Spleen (tissue), 11 donors: Measurements from ENCODE around the gene PRSS12. TPM values are rescaled to one million over a fixed set of nuclear protein-coding genes. Genes with fewer than 3 reads are reported as not detected.

ENCODE experiments used
- DNase-seq: peaks from one replicate; pipeline ENCODE4 v3.0.0-alpha.2; 2020
- H3K27ac ChIP-seq, 8 donors: fragments of 200-600 bp; sonication (generic) in 7 of 8; 1 replicate in 4 of 8; 2 replicates in 4 of 8; pipeline versions ENCODE4 v1.5.0 to v1.8.0; 2016 to 2021; ENCODE audit warnings: inconsistent platforms in 4 of 8, mild to moderate bottlenecking in 4 of 8, moderate library complexity in 1 of 8
- H3K27me3 ChIP-seq, 7 donors: fragments of 200-600 bp; sonication (generic) in 6 of 7; replicated peaks in 1 of 7; 1 replicate in 4 of 7; 2 replicates in 3 of 7; pipeline versions ENCODE4 v1.5.0 to v1.8.0; 2016 to 2021; ENCODE audit warnings: inconsistent platforms in 3 of 7, mild to moderate bottlenecking in 1 of 7
- H3K36me3 ChIP-seq, 6 donors: fragments of 200-600 bp; sonication (generic) in 5 of 6; 1 replicate in 4 of 6; 2 replicates in 2 of 6; pipeline versions ENCODE4 v1.5.0 to v1.8.0; 2016 to 2021; ENCODE audit warnings: inconsistent platforms in 2 of 6
- H3K4me1 ChIP-seq, 6 donors: fragments of 200-600 bp; sonication (generic) in 5 of 6; 1 replicate in 3 of 6; 2 replicates in 3 of 6; pipeline versions ENCODE4 v1.5.0 to v1.8.0; 2016 to 2021; ENCODE audit warnings: inconsistent platforms in 3 of 6
- H3K4me3 ChIP-seq, 8 donors: fragments of 200-600 bp; sonication (generic) in 7 of 8; 1 replicate in 4 of 8; 2 replicates in 4 of 8; pipeline versions ENCODE4 v1.5.0 to v1.8.0; 2016 to 2021; ENCODE audit warnings: inconsistent platforms in 4 of 8, mild to moderate bottlenecking in 4 of 8, moderate library complexity in 2 of 8
- H3K9me3 ChIP-seq, 8 donors: fragments of 200-600 bp; sonication (generic) in 7 of 8; 1 replicate in 4 of 8; 2 replicates in 4 of 8; pipeline versions ENCODE4 v1.5.0 to v1.8.0; 2016 to 2021; ENCODE audit warnings: inconsistent platforms in 4 of 8
- CTCF ChIP-seq, 11 experiments: fragments of 200-600 bp in 7 of 11; fragments of 450-650 bp in 4 of 11; sonication (generic) in 4 of 11; IDR thresholded peaks in 8 of 11; conservative IDR thresholded peaks in 3 of 11; 1 replicate in 7 of 11; 2 replicates in 4 of 11; pipeline versions ENCODE4 v1.4.0 to v1.8.0; 2016 to 2021; ENCODE audit warnings: antibody characterized with exemption in 11 of 11, inconsistent platforms in 4 of 11, mild to moderate bottlenecking in 1 of 11
- POLR2A ChIP-seq, 3 donors: fragments of 450-650 bp; IDR thresholded peaks; one replicate each; pipeline ENCODE4 v1.5.1; 2017; ENCODE audit warnings: antibody characterized with exemption in 3 of 3, mild to moderate bottlenecking in 1 of 3
- POLR2AphosphoS5 ChIP-seq, 3 donors: sonication (generic); formaldehyde crosslinking; IDR thresholded peaks; one replicate each; pipeline ENCODE4 v1.5.1; 2017; ENCODE audit warnings: antibody characterized with exemption in 3 of 3
- WGBS, 5 donors: extraction: QIAGEN DNeasy Blood & Tissue Kit in 3 of 5; methylation state at CpG; one replicate each; pipeline versions ENCODE4 v1.1.5 to v1.1.7; 2013 to 2018; 5-methylcytosine and 5-hydroxymethylcytosine counted together
- intact Hi-C: fragments of 100-400 bp; cut with DNase I; formaldehyde crosslinking; loops from one replicate; pipeline ENCODE4 v1.15.0; 2023; ENCODE audit warnings: low total_unique reads
- polyA plus RNA-seq, 3 donors: library from polyadenylated mRNA; stranded (reverse); fragments of 200-250 nt; gene quantifications; one replicate each; pipeline ENCODE4 v1.2.1, GENCODE V29; 2013
- total RNA-seq, 7 donors: library from RNA; depleted of rRNA in 3 of 7; stranded (reverse); fragments of >200 nt in 3 of 7; fragmentation: NEBNext Ultra II Directional in 4 of 7; extraction: Animal tissue kit (Norgen Biotek cat#: 25700) in 4 of 7; gene quantifications; one replicate each; pipeline versions ENCODE4 v1.1.0 to v1.2.1, GENCODE V29; 2016 to 2021
- donor health status: healthy with polysubstance abuse.
- donor health status: DM: no; HTN: no; CAD: no; lungs with moderate emphysema.
- donor health status: DM: no; HTN: no; CAD: no.
- donor health status: Bipolar disorder and iron deficiency.
- donor health status: healthy.
- donor health status: DM: no; HTN: no; CAD: no.
- donor health status: DM: yes; HTN: yes; CAD: no.

Gene PRSS12
- total and polyA plus RNA-seq, 10 donors = 0.03 to 0.44 (median 0.10) TPM; not detected in 5

- H3K4me1 ChIP-seq = peaks cover 6 to 23% (median 17%) of the 10 kb centered on the region in 6 donors
- no peak overlapping the region for H3K4me3 ChIP-seq
- H3K9me3 ChIP-seq = no peaks in the 10 kb centered on the region
- 95 to 99% (median 98%) methylated on average over 4 of the region's 4 CpGs for WGBS, 5 donors
- no peaks in the 10 kb centered on the region for H3K27me3 ChIP-seq
- intact Hi-C loops = no loop called here
- TF ChIP-seq POLR2AphosphoS5 (IDR thresholded peaks at IDR 0.05) (no peak), CTCF (IDR thresholded peaks at IDR 0.05 in 8 of 11, conservative IDR thresholded peaks at IDR 0.05 in 3 of 11) (no peak), POLR2A (IDR thresholded peaks at IDR 0.05) (no peak)
- no peak for DNase-seq
- peaks cover 0 to 23% (median 3%) of the 10 kb centered on the region in 6 donors for H3K36me3 ChIP-seq
- no peak overlapping the region for H3K27ac ChIP-seq
Observed at GRCh38 chr4:118285931-118286330, 66.9 kb downstream of the PRSS12 start.

GRCh38 chr4:118284169-118284568 lies 68.6 kb downstream of the PRSS12 start:
- H3K27ac ChIP-seq = no peak overlapping the region
- H3K9me3 ChIP-seq = no peaks in the 10 kb centered on the region
- 42 to 71% (median 62%) methylated on average over 3 of the region's 3 CpGs for WGBS, 5 donors
- no peak for DNase-seq
- peaks cover 19 to 40% (median 34%) of the 10 kb centered on the region in 6 donors for H3K4me1 ChIP-seq
- intact Hi-C loops = no loop called here
- H3K4me3 ChIP-seq = no peak overlapping the region
- H3K36me3 ChIP-seq = peaks cover 0 to 23% (median 3%) of the 10 kb centered on the region in 6 donors
- no peak for TF ChIP-seq POLR2A (IDR thresholded peaks at IDR 0.05)
- no peak for TF ChIP-seq CTCF (IDR thresholded peaks at IDR 0.05 in 8 of 11, conservative IDR thresholded peaks at IDR 0.05 in 3 of 11)
- TF ChIP-seq POLR2AphosphoS5 (IDR thresholded peaks at IDR 0.05) = no peak
- H3K27me3 ChIP-seq = no peaks in the 10 kb centered on the region

GRCh38 chr4:118282692-118283091 lies 70.1 kb downstream of the PRSS12 start:
- no peaks in the 10 kb centered on the region for H3K9me3 ChIP-seq
- H3K27ac ChIP-seq = no peak overlapping the region
- no peak overlapping the region for H3K4me3 ChIP-seq
- peaks cover 19 to 45% (median 39%) of the 10 kb centered on the region in 6 donors for H3K4me1 ChIP-seq
- 43 to 81% (median 57%) methylated on average over 4 of the region's 4 CpGs for WGBS, 5 donors
- no peaks in the 10 kb centered on the region for H3K27me3 ChIP-seq
- no peak for DNase-seq
- intact Hi-C loops = no loop called here
- peaks cover 0 to 23% (median 3%) of the 10 kb centered on the region in 6 donors for H3K36me3 ChIP-seq
- TF ChIP-seq CTCF (IDR thresholded peaks at IDR 0.05 in 8 of 11, conservative IDR thresholded peaks at IDR 0.05 in 3 of 11) (no peak), POLR2AphosphoS5 (IDR thresholded peaks at IDR 0.05) (no peak), POLR2A (IDR thresholded peaks at IDR 0.05) (no peak)

GRCh38 chr4:118281611-118282442 lies 71.0 kb downstream of the PRSS12 start:
- Histone ChIP-seq H3K4me3 (no peak overlapping the region), H3K27me3 (no peaks in the 10 kb centered on the region), H3K9me3 (no peaks in the 10 kb centered on the region), H3K27ac (peak overlapping the region in 1 of 8 donors; percentile 16), H3K36me3 (peaks cover 0 to 23% (median 3%) of the 10 kb centered on the region in 6 donors), H3K4me1 (peaks cover 19 to 51% (median 41%) of the 10 kb centered on the region in 6 donors)
- peak; percentile 72 for DNase-seq
- peak in 1 of 3 donors; percentile 31 for TF ChIP-seq POLR2AphosphoS5 (IDR thresholded peaks at IDR 0.05)
- no peak for TF ChIP-seq POLR2A (IDR thresholded peaks at IDR 0.05)
- intact Hi-C loops = no loop called here
- 59 to 74% (median 66%) methylated on average over 9 of the region's 9 CpGs for WGBS, 5 donors
